Measurements from ENCODE around the gene GRAMD1B.

GRAMD1B gene

GRCh38 chr11:123470842-123471241 is 40.8 kb downstream of the GRAMD1B start:
- H3K4me3 ChIP-seq (ENCODE audit: low read depth in 1 of 2, low read length in 2 of 2) = no peak overlapping the region
- H3K9ac ChIP-seq (ENCODE audit: low read length) = no peak overlapping the region
- no peak overlapping the region for H3K27ac ChIP-seq (ENCODE audit: low read depth, low read length)
- H3K4me1 ChIP-seq (ENCODE audit: insufficient read depth, low read length) = no peaks in the 10 kb centered on the region
- no peaks in the 10 kb centered on the region for H3K36me3 ChIP-seq (ENCODE audit: insufficient read depth, low read length)
- no peaks in the 10 kb centered on the region for H3K9me3 ChIP-seq (ENCODE audit: low read length)
- H3K27me3 ChIP-seq (ENCODE audit: control insufficient read depth in 1 of 2, insufficient read depth in 2 of 2, low read length in 2 of 2) = no peaks in the 10 kb centered on the region

GRCh38 chr11:123472236-123472935 is 42.3 kb downstream of the GRAMD1B start:
- no peaks in the 10 kb centered on the region for H3K4me1 ChIP-seq (ENCODE audit: insufficient read depth, low read length)
- H3K4me3 ChIP-seq (ENCODE audit: low read depth in 1 of 2, low read length in 2 of 2) = no peak overlapping the region
- no peak overlapping the region for H3K27ac ChIP-seq (ENCODE audit: low read depth, low read length)
- no peaks in the 10 kb centered on the region for H3K9me3 ChIP-seq (ENCODE audit: low read length)
- H3K36me3 ChIP-seq (ENCODE audit: insufficient read depth, low read length) = no peaks in the 10 kb centered on the region
- H3K9ac ChIP-seq (ENCODE audit: low read length) = no peak overlapping the region
- no peaks in the 10 kb centered on the region for H3K27me3 ChIP-seq (ENCODE audit: control insufficient read depth in 1 of 2, insufficient read depth in 2 of 2, low read length in 2 of 2)

- H3K27me3 ChIP-seq (ENCODE audit: control insufficient read depth in 1 of 2, insufficient read depth in 2 of 2, low read length in 2 of 2) = no peaks in the 10 kb centered on the region
- H3K4me3 ChIP-seq (ENCODE audit: low read depth in 1 of 2, low read length in 2 of 2) = no peak overlapping the region
- no peak overlapping the region for H3K27ac ChIP-seq (ENCODE audit: low read depth, low read length)
Measured at GRCh38 chr11:123473941-123474677, 44.0 kb downstream of the GRAMD1B start.

GRCh38 chr11:123474994-123475393 is 44.9 kb downstream of the GRAMD1B start:
- H3K4me3 ChIP-seq (ENCODE audit: low read depth in 1 of 2, low read length in 2 of 2) = no peak overlapping the region
- no peaks in the 10 kb centered on the region for H3K36me3 ChIP-seq (ENCODE audit: insufficient read depth, low read length)
- no peak overlapping the region for H3K27ac ChIP-seq (ENCODE audit: low read depth, low read length)
- no peaks in the 10 kb centered on the region for H3K27me3 ChIP-seq (ENCODE audit: control insufficient read depth in 1 of 2, insufficient read depth in 2 of 2, low read length in 2 of 2)
- H3K4me1 ChIP-seq (ENCODE audit: insufficient read depth, low read length) = no peaks in the 10 kb centered on the region
- H3K9ac ChIP-seq (ENCODE audit: low read length) = no peak overlapping the region
- no peaks in the 10 kb centered on the region for H3K9me3 ChIP-seq (ENCODE audit: low read length)

More at GRCh38 chr11:123473941-123474677, 44.0 kb downstream of the GRAMD1B start:
- Histone ChIP-seq H3K4me1 (ENCODE audit: insufficient read depth, low read length) (no peaks in the 10 kb centered on the region), H3K9ac (ENCODE audit: low read length) (no peak overlapping the region), H3K9me3 (ENCODE audit: low read length) (no peaks in the 10 kb centered on the region), H3K36me3 (ENCODE audit: insufficient read depth, low read length) (no peaks in the 10 kb centered on the region)

- Histone ChIP-seq H3K36me3 (ENCODE audit: insufficient read depth, low read length) (no peaks in the 10 kb centered on the region), H3K27ac (ENCODE audit: low read depth, low read length) (no peak overlapping the region), H3K9me3 (ENCODE audit: low read length) (no peaks in the 10 kb centered on the region), H3K4me1 (ENCODE audit: insufficient read depth, low read length) (no peaks in the 10 kb centered on the region), H3K27me3 (ENCODE audit: control insufficient read depth in 1 of 2, insufficient read depth in 2 of 2, low read length in 2 of 2) (no peaks in the 10 kb centered on the region), H3K4me3 (ENCODE audit: low read depth in 1 of 2, low read length in 2 of 2) (no peak overlapping the region), H3K9ac (ENCODE audit: low read length) (no peak overlapping the region)
Measured at GRCh38 chr11:123475469-123475868, 45.4 kb downstream of the GRAMD1B start.

- no peaks in the 10 kb centered on the region for H3K27me3 ChIP-seq (ENCODE audit: control insufficient read depth in 1 of 2, insufficient read depth in 2 of 2, low read length in 2 of 2)
- no peak overlapping the region for H3K4me3 ChIP-seq (ENCODE audit: low read depth in 1 of 2, low read length in 2 of 2)
- H3K4me1 ChIP-seq (ENCODE audit: insufficient read depth, low read length) = no peaks in the 10 kb centered on the region
- H3K9ac ChIP-seq (ENCODE audit: low read length) = no peak overlapping the region
- H3K36me3 ChIP-seq (ENCODE audit: insufficient read depth, low read length) = no peaks in the 10 kb centered on the region
- H3K27ac ChIP-seq (ENCODE audit: low read depth, low read length) = no peak overlapping the region
- H3K9me3 ChIP-seq (ENCODE audit: low read length) = no peaks in the 10 kb centered on the region
Measured at GRCh38 chr11:123477205-123477907, 47.3 kb downstream of the GRAMD1B start.

GRCh38 chr11:123478352-123478987 is 48.4 kb downstream of the GRAMD1B start:
- no peaks in the 10 kb centered on the region for H3K27me3 ChIP-seq (ENCODE audit: control insufficient read depth in 1 of 2, insufficient read depth in 2 of 2, low read length in 2 of 2)
- no peaks in the 10 kb centered on the region for H3K36me3 ChIP-seq (ENCODE audit: insufficient read depth, low read length)
- H3K9me3 ChIP-seq (ENCODE audit: low read length) = no peaks in the 10 kb centered on the region
- no peak overlapping the region for H3K4me3 ChIP-seq (ENCODE audit: low read depth in 1 of 2, low read length in 2 of 2)
- H3K4me1 ChIP-seq (ENCODE audit: insufficient read depth, low read length) = no peaks in the 10 kb centered on the region
- H3K9ac ChIP-seq (ENCODE audit: low read length) = no peak overlapping the region
- H3K27ac ChIP-seq (ENCODE audit: low read depth, low read length) = no peak overlapping the region

GRCh38 chr11:123479048-123479837 is 49.2 kb downstream of the GRAMD1B start:
- H3K27ac ChIP-seq (ENCODE audit: low read depth, low read length) = no peak overlapping the region

GRCh38 chr11:123480290-123480815 is 50.3 kb downstream of the GRAMD1B start:
- no peaks in the 10 kb centered on the region for H3K27me3 ChIP-seq (ENCODE audit: control insufficient read depth in 1 of 2, insufficient read depth in 2 of 2, low read length in 2 of 2)
- H3K27ac ChIP-seq (ENCODE audit: low read depth, low read length) = no peak overlapping the region
- no peaks in the 10 kb centered on the region for H3K36me3 ChIP-seq (ENCODE audit: insufficient read depth, low read length)
- no peak overlapping the region for H3K4me3 ChIP-seq (ENCODE audit: low read depth in 1 of 2, low read length in 2 of 2)
- H3K4me1 ChIP-seq (ENCODE audit: insufficient read depth, low read length) = no peaks in the 10 kb centered on the region
- no peak overlapping the region for H3K9ac ChIP-seq (ENCODE audit: low read length)
- no peaks in the 10 kb centered on the region for H3K9me3 ChIP-seq (ENCODE audit: low read length)

More at GRCh38 chr11:123479048-123479837, 49.2 kb downstream of the GRAMD1B start:
- Histone ChIP-seq H3K9ac (ENCODE audit: low read length) (no peak overlapping the region), H3K27me3 (ENCODE audit: control insufficient read depth in 1 of 2, insufficient read depth in 2 of 2, low read length in 2 of 2) (no peaks in the 10 kb centered on the region), H3K36me3 (ENCODE audit: insufficient read depth, low read length) (no peaks in the 10 kb centered on the region), H3K4me1 (ENCODE audit: insufficient read depth, low read length) (no peaks in the 10 kb centered on the region), H3K9me3 (ENCODE audit: low read length) (no peaks in the 10 kb centered on the region), H3K4me3 (ENCODE audit: low read depth in 1 of 2, low read length in 2 of 2) (no peak overlapping the region)

- Histone ChIP-seq H3K36me3 (ENCODE audit: insufficient read depth, low read length) (no peaks in the 10 kb centered on the region), H3K27me3 (ENCODE audit: control insufficient read depth in 1 of 2, insufficient read depth in 2 of 2, low read length in 2 of 2) (no peaks in the 10 kb centered on the region), H3K4me1 (ENCODE audit: insufficient read depth, low read length) (no peaks in the 10 kb centered on the region), H3K9ac (ENCODE audit: low read length) (no peak overlapping the region), H3K4me3 (ENCODE audit: low read depth in 1 of 2, low read length in 2 of 2) (no peak overlapping the region), H3K9me3 (ENCODE audit: low read length) (no peaks in the 10 kb centered on the region), H3K27ac (ENCODE audit: low read depth, low read length) (no peak overlapping the region)
Measured at GRCh38 chr11:123480882-123481281, 50.8 kb downstream of the GRAMD1B start.
